Mammary epithelial cell (primary cell): ENCODE data around the gene ARNT2.

ENCODE experiments used
- EZH2 ChIP-seq: IDR thresholded peaks from 2 replicates; pipeline ENCODE4 v1.6.1; 2012; ENCODE audit warnings: low read length, inconsistent platforms, borderline replicate concordance
- TF ChIP-seq, protein P1 (sequence below), 2 donors: IDR thresholded peaks in 1 of 2; conservative IDR thresholded peaks in 1 of 2; 2 replicates each; pipeline ENCODE4 v1.5.1; 2011 to 2012; ENCODE audit warnings: inconsistent platforms in 2 of 2, low read length in 2 of 2, mild to moderate bottlenecking in 2 of 2, control low read depth in 1 of 2, low read depth in 1 of 2; ENCODE audit not compliant: insufficient read depth in 1 of 2; ENCODE audit errors: extremely low read depth in 1 of 2

- TF ChIP-seq, protein P1, sequence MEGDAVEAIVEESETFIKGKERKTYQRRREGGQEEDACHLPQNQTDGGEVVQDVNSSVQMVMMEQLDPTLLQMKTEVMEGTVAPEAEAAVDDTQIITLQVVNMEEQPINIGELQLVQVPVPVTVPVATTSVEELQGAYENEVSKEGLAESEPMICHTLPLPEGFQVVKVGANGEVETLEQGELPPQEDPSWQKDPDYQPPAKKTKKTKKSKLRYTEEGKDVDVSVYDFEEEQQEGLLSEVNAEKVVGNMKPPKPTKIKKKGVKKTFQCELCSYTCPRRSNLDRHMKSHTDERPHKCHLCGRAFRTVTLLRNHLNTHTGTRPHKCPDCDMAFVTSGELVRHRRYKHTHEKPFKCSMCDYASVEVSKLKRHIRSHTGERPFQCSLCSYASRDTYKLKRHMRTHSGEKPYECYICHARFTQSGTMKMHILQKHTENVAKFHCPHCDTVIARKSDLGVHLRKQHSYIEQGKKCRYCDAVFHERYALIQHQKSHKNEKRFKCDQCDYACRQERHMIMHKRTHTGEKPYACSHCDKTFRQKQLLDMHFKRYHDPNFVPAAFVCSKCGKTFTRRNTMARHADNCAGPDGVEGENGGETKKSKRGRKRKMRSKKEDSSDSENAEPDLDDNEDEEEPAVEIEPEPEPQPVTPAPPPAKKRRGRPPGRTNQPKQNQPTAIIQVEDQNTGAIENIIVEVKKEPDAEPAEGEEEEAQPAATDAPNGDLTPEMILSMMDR (conservative IDR thresholded peaks at IDR 0.05 in 1 of 2, IDR thresholded peaks at IDR 0.05 in 1 of 2; ENCODE audit: extremely low read depth in 1 of 2, insufficient read depth in 1 of 2, low read depth in 1 of 2, low read length in 2 of 2), result no peak
- TF ChIP-seq EZH2, result no peak
Measured at GRCh38 chr15:80614711-80615360, 210.7 kb downstream of the ARNT2 start.
